ENCODE measurements around the gene TRIM24. TPM values are rescaled to one million over a fixed set of nuclear protein-coding genes. Genes with fewer than 3 reads are reported as not detected.

Gene TRIM24
- total and polyA plus RNA-seq, 4 donors = 7.5 to 19.7 (median 11.2) TPM

- no peak for TF ChIP-seq NR2F2 (IDR thresholded peaks at IDR 0.05)
- TF ChIP-seq REST (IDR thresholded peaks at IDR 0.05) = no peak
- no peak for TF ChIP-seq JUND (IDR thresholded peaks at IDR 0.05)
- no peak for TF ChIP-seq ZBTB33 (IDR thresholded peaks at IDR 0.05)
- TF ChIP-seq SP1 (IDR thresholded peaks at IDR 0.05) = no peak
- no peak for TF ChIP-seq FOXA1 (IDR thresholded peaks at IDR 0.05)
- TF ChIP-seq HNF4A (conservative IDR thresholded peaks at IDR 0.05) = no peak
- no peak for TF ChIP-seq RXRA (IDR thresholded peaks at IDR 0.05)
- TF ChIP-seq EGR1 (IDR thresholded peaks at IDR 0.05; ENCODE audit: low read depth in 2 of 2) = no peak
- TF ChIP-seq ATF3 (IDR thresholded peaks at IDR 0.05) = no peak
- TF ChIP-seq MAX (IDR thresholded peaks at IDR 0.05) = no peak
- TF ChIP-seq TAF1 (conservative IDR thresholded peaks at IDR 0.05) = no peak
- TF ChIP-seq RAD21 (IDR thresholded peaks at IDR 0.05) = no peak
- no peak for TF ChIP-seq HNF4G (IDR thresholded peaks at IDR 0.05)
- no peak for TF ChIP-seq GABPA (IDR thresholded peaks at IDR 0.05 in 1 of 2, conservative IDR thresholded peaks at IDR 0.05 in 1 of 2)
- TF ChIP-seq FOXA2 (IDR thresholded peaks at IDR 0.05) = no peak
- TF ChIP-seq YY1 (IDR thresholded peaks at IDR 0.05) = no peak
- TF ChIP-seq CTCF (IDR thresholded peaks at IDR 0.05; ENCODE audit: low read depth, low read length, missing input control) = no peak
- 90% methylated on average over 10 of the region's 10 CpGs for WGBS
- no peaks in the 10 kb centered on the region for H3K36me3 ChIP-seq (ENCODE audit: control insufficient read depth in 4 of 4, insufficient read depth in 3 of 4, low read depth in 1 of 4, low read length in 3 of 4)
Measured at GRCh38 chr7:138618506-138618905, 158.4 kb downstream of the TRIM24 start.

More at GRCh38 chr7:138618506-138618905, 158.4 kb downstream of the TRIM24 start:
- no peak overlapping the region for H3K27ac ChIP-seq (ENCODE audit: low read depth in 1 of 2, low read length in 2 of 2)
- no peaks in the 10 kb centered on the region for H3K9me3 ChIP-seq (ENCODE audit: control insufficient read depth in 4 of 4, low read length in 3 of 4)
- H3K27me3 ChIP-seq (ENCODE audit: control insufficient read depth in 4 of 4, insufficient read depth in 4 of 4, low read length in 3 of 4) = no peaks in the 10 kb centered on the region
- H3K4me1 ChIP-seq (ENCODE audit: control insufficient read depth in 4 of 4, insufficient read depth in 4 of 4, low read length in 3 of 4) = peaks cover 1 to 11% (median 4%) of the 10 kb centered on the region in 4 donors
- H3K9ac ChIP-seq (ENCODE audit: low read depth in 1 of 2, low read length in 2 of 2) = no peak overlapping the region
- no peak for DNase-seq (ENCODE audit: low spot score)
- H3K4me3 ChIP-seq (ENCODE audit: low read depth in 1 of 3, low read length in 3 of 3) = no peak overlapping the region

Data from liver (tissue), 9 donors.